Caco-2 (cell line): ENCODE measurements around the gene H6PD. TPM values are rescaled to one million over a fixed set of nuclear protein-coding genes. Genes with fewer than 3 reads are reported as not detected.

Source experiments
- BruUV-seq: library from RNA; stranded (reverse); fragments of 400-500 nt; replicated peaks from 2 replicates; lab custom pipeline; 2021; lab: Mats Ljungman, UMichigan
- CTCF ChIA-PET: fragments of 300-600 bp; sonication (Branson Sonifier 250); formaldehyde crosslinking; loops from one replicate; lab custom pipeline; 2022; ENCODE audit warnings: antibody characterized with exemption; lab: Charles Lee
- POLR2A ChIA-PET: fragments of 300-600 bp; sonication (Branson Sonifier 250); formaldehyde crosslinking; loops from one replicate; lab custom pipeline; 2022; ENCODE audit warnings: antibody characterized with exemption; lab: Charles Lee
- DNase-seq, 2 experiments: peaks; one replicate each; pipeline versions ENCODE4 v3.0.0 to v3.0.0-alpha.2; 2020 to 2022
- H3K27me3 ChIP-seq: replicated peaks from 2 replicates; pipeline ENCODE4 v1.6.0; 2011; ENCODE audit warnings: low read length; ENCODE audit not compliant: control insufficient read depth, insufficient read depth
- H3K36me3 ChIP-seq: 2 replicates; pipeline ENCODE4 v1.5.1; 2011; ENCODE audit warnings: low read length; ENCODE audit not compliant: control insufficient read depth, insufficient read depth
- H3K4me1 ChIP-seq: fragments of 250-450 bp; sonication (Bioruptor Pico); 2 replicates; pipeline ENCODE4 v1.5.1; 2020; ENCODE audit warnings: mild to moderate bottlenecking
- H3K4me3 ChIP-seq: 2 replicates; pipeline ENCODE4 v1.5.1; 2011; ENCODE audit warnings: low read depth, mild to moderate bottlenecking, control low read depth, low read length
- H3K9me3 ChIP-seq: fragments of 250-450 bp; sonication (Bioruptor Pico); 2 replicates; pipeline ENCODE4 v1.5.1; 2020; ENCODE audit warnings: mild to moderate bottlenecking, moderate library complexity
- H3K27ac Mint-ChIP-seq: one replicate; pipeline ENCODE4 v1.8.0; 2022; ENCODE audit warnings: mixed read lengths; ENCODE audit not compliant: unreplicated experiment
- H3K27me3 Mint-ChIP-seq: one replicate; pipeline ENCODE4 v1.8.0; 2022; ENCODE audit warnings: mixed read lengths; ENCODE audit not compliant: insufficient read depth, unreplicated experiment
- H3K36me3 Mint-ChIP-seq: one replicate; pipeline ENCODE4 v1.8.0; 2022; ENCODE audit warnings: mild to moderate bottlenecking, mixed read lengths; ENCODE audit not compliant: insufficient read depth, unreplicated experiment
- H3K4me1 Mint-ChIP-seq: one replicate; pipeline ENCODE4 v1.8.0; 2022; ENCODE audit warnings: low read depth, mixed read lengths; ENCODE audit not compliant: unreplicated experiment
- H3K4me3 Mint-ChIP-seq: one replicate; pipeline ENCODE4 v1.8.0; 2022; ENCODE audit warnings: mild to moderate bottlenecking, moderate library complexity, mixed read lengths; ENCODE audit not compliant: unreplicated experiment
- H3K9me3 Mint-ChIP-seq: one replicate; pipeline ENCODE4 v1.8.0; 2022; ENCODE audit warnings: mixed read lengths; ENCODE audit not compliant: unreplicated experiment
- intact Hi-C: fragments of 100-400 bp; cut with micrococcal nuclease; formaldehyde crosslinking; loops from one replicate; pipeline ENCODE4 v1.10.0; 2022; ENCODE audit not compliant: unreplicated experiment
- total RNA-seq: library from RNA; stranded (reverse); gene quantifications from 2 replicates; pipeline ENCODE4 v1.2.3, GENCODE V29; 2022
- TF ChIP-seq, protein P1 (sequence below), 2 experiments: fragments of 200-600 bp in 1 of 2; IDR thresholded peaks; 1 replicate in 1 of 2; 2 replicates in 1 of 2; pipeline versions ENCODE4 v1.5.1 to v1.8.0; 2011 to 2022; ENCODE audit warnings: antibody characterized with exemption in 1 of 2, control low read depth in 1 of 2, inconsistent platforms in 1 of 2, low read depth in 1 of 2, low read length in 1 of 2, mild to moderate bottlenecking in 1 of 2, moderate library complexity in 1 of 2; ENCODE audit not compliant: insufficient read depth in 1 of 2, severe bottlenecking in 1 of 2, unreplicated experiment in 1 of 2

The H6PD gene
- total RNA-seq, 1 experiment from 2014 or later: 13.0 TPM

DNA sequence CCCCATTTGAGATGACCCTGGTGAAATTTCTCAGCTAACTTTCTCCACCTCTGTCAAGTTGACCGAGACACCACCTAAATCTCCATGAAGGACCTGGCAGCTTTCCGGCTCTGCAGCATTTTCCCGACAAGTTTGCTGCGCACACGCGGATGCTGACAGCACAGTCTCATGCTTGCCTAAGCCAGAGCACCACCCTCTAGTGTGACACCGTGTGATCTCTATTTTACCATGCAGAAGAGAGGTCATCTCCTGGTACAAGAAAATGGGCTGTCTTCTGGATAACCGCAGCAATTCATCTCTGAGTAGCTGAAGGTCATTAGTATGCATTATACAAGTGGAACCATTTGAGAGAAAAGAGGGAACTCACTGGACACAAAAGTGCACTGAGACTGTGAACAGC, 38.9 kb upstream of the H6PD start:
- ChIA-PET CTCF (no interaction called here), POLR2A (no interaction called here)
- no peaks in the 10 kb centered on the region for H3K4me1 Mint-ChIP-seq
- H3K27me3 Mint-ChIP-seq: no peaks in the 10 kb centered on the region
- intact Hi-C loops: loop anchor here (1.0 kb wide), 3 partner anchors 14 to 85 kb away; no protein-coding TSS in a partner anchor
- no peak for DNase-seq
- no peaks in the 10 kb centered on the region for H3K9me3 ChIP-seq
- no peaks in the 10 kb centered on the region for H3K36me3 Mint-ChIP-seq
- H3K4me3 ChIP-seq: no peak overlapping the region
- BruUV-seq: no TSS peak
- TF ChIP-seq, protein P1, sequence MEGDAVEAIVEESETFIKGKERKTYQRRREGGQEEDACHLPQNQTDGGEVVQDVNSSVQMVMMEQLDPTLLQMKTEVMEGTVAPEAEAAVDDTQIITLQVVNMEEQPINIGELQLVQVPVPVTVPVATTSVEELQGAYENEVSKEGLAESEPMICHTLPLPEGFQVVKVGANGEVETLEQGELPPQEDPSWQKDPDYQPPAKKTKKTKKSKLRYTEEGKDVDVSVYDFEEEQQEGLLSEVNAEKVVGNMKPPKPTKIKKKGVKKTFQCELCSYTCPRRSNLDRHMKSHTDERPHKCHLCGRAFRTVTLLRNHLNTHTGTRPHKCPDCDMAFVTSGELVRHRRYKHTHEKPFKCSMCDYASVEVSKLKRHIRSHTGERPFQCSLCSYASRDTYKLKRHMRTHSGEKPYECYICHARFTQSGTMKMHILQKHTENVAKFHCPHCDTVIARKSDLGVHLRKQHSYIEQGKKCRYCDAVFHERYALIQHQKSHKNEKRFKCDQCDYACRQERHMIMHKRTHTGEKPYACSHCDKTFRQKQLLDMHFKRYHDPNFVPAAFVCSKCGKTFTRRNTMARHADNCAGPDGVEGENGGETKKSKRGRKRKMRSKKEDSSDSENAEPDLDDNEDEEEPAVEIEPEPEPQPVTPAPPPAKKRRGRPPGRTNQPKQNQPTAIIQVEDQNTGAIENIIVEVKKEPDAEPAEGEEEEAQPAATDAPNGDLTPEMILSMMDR (IDR thresholded peaks at IDR 0.05; ENCODE audit: insufficient read depth in 1 of 2, low read depth in 1 of 2, low read length in 1 of 2, severe bottlenecking in 1 of 2, unreplicated experiment in 1 of 2): no peak
- H3K9me3 Mint-ChIP-seq: no peaks in the 10 kb centered on the region
- H3K4me1 ChIP-seq: peaks cover 7% of the 10 kb centered on the region; the same call in 1 of the 2 replicates
- H3K4me3 Mint-ChIP-seq: no peak overlapping the region
- no peak overlapping the region for H3K27ac Mint-ChIP-seq
- no peaks in the 10 kb centered on the region for H3K36me3 ChIP-seq
- H3K27me3 ChIP-seq: no peaks in the 10 kb centered on the region

DNA sequence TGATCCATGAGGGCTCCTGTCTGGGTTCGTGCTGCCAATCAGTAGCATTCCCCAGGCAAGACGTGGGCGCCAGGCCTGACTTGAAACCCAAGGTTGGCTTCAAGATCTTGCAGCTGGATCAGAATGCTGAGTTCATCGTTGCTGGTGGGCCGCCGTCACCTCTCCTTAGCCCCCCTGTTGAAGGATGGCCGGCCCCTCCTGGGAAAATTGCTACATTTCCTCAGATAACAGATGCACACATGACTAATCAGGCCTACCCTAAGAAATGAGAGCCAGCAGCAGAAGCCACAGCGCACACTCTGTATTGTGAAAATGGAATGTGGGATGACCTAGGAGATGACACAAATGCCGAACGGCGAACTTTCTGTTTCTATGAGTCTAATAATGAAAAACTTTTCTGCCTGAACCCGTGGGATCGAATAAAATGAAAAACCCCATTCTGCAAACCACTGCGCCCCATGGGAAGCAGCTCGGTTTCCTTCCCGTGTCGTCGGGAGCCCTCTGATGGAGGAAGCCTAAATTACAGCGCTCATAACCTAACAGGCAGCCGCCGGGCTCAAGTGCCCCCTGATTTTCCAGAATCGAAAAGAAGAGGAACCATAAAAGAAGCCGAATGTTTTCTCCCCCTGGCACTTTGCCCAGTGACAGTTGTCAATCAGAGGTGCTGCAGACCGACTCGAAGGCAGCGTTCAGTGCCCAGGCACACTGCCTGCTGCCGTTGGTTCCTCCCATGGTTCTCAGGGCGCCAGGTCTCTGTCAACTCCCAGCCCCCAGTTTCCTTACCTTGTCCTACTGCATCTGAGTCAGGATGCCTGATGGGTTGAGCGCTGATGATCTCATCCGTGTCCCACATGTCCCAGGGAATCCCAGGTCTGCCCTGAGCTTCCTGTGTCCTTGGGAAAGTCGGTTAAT, 38.2 kb upstream of the H6PD start:
- DNase-seq: peak; percentile 59 to 67
- Mint-ChIP-seq H3K4me1 (no peaks in the 10 kb centered on the region), H3K36me3 (no peaks in the 10 kb centered on the region), H3K4me3 (no peak overlapping the region), H3K27me3 (no peaks in the 10 kb centered on the region), H3K9me3 (no peaks in the 10 kb centered on the region), H3K27ac (no peak overlapping the region)
- BruUV-seq: no TSS peak
- Histone ChIP-seq H3K4me1 (peaks cover 7% of the 10 kb centered on the region; the same call in 1 of the 2 replicates), H3K27me3 (no peaks in the 10 kb centered on the region), H3K36me3 (no peaks in the 10 kb centered on the region), H3K9me3 (no peaks in the 10 kb centered on the region), H3K4me3 (no peak overlapping the region)
- POLR2A ChIA-PET: no interaction called here
- TF ChIP-seq, protein P1 (IDR thresholded peaks at IDR 0.05; ENCODE audit: insufficient read depth in 1 of 2, low read depth in 1 of 2, low read length in 1 of 2, severe bottlenecking in 1 of 2, unreplicated experiment in 1 of 2): peak; percentile 72 to 80
- CTCF ChIA-PET: interaction anchor here (1.0 to 1.5 kb wide), 4 partner anchors 9 to 85 kb away, joined by 3 to 13 read pairs (median 4); no protein-coding TSS in a partner anchor
- intact Hi-C loops: loop anchor here (1.0 kb wide), 3 partner anchors 15 to 86 kb away; no protein-coding TSS in a partner anchor

DNA sequence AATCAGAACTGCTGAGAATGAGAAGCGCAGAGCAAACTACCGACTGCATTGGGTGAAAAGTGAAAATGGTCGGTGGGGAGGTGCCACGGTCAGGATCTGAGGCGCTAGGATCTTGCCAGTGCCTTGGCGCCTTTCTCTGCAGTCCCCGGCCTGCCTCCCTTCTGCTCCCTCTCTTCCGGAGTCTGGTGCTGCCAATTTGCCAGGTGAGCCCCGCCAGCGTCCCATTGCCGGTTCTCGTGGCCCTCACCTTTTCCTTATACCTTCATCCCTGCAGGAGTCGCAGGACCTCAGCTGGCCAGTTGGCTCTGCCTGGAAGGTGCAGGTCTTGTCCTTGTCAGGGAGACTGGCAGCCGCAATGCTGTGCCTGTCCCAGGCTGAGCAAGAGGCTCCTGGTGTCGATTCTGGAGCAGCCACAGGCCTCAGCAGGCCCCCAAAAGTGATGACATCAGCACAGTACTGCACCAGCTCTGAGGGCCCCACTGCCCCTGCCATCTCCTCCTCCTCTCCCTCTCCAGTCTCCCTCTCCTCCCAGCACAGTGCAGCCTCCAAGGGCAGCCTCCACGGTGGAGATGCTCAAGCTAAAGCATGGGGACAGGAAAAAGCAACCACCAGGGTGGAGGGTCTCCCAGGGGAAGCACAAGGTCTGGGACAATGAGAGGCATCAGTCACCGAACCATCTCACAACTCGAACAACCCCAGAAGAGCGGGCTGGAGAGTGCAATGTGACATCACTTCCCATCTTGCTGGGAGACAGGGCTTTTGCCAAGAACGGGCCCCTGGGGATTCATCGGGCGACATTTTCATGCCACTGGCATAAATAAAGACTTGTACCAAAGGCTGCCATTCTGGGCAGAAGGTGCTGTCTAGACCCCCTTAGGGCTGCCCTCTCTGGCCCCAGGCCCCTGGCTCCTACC, 37.1 kb upstream of the H6PD start:
- no peaks in the 10 kb centered on the region for H3K9me3 Mint-ChIP-seq
- ChIA-PET CTCF (interaction anchor here (1.3 to 1.5 kb wide), 3 partner anchors 52 to 86 kb away, joined by 3 to 13 read pairs (median 4); no protein-coding TSS in a partner anchor), POLR2A (no interaction called here)
- BruUV-seq: no TSS peak
- Histone ChIP-seq H3K36me3 (no peaks in the 10 kb centered on the region), H3K4me1 (peaks cover 7% of the 10 kb centered on the region; the same call in 1 of the 2 replicates), H3K27me3 (no peaks in the 10 kb centered on the region), H3K4me3 (no peak overlapping the region), H3K9me3 (no peaks in the 10 kb centered on the region)
- no peak overlapping the region for H3K27ac Mint-ChIP-seq
- H3K36me3 Mint-ChIP-seq: no peaks in the 10 kb centered on the region
- no peak overlapping the region for H3K4me3 Mint-ChIP-seq
- TF ChIP-seq, protein P1 (IDR thresholded peaks at IDR 0.05; ENCODE audit: insufficient read depth in 1 of 2, low read depth in 1 of 2, low read length in 1 of 2, severe bottlenecking in 1 of 2, unreplicated experiment in 1 of 2): no peak
- H3K27me3 Mint-ChIP-seq: no peaks in the 10 kb centered on the region
- DNase-seq: no peak
- no peaks in the 10 kb centered on the region for H3K4me1 Mint-ChIP-seq
- intact Hi-C loops: no loop called here
